ENCODE data around the gene NKX2-2.
"Not testable (repeated sequence)": the region's sequence is repeated elsewhere in the genome, so short reads cannot be mapped to it uniquely, and the experiment has no call there.

GRCh38 chr20:21480144-21480543, 33.7 kb downstream of the NKX2-2 start:
- not testable (repeated sequence) for TF ChIP-seq EZH2 (IDR thresholded peaks at IDR 0.05; ENCODE audit: borderline replicate concordance, low read depth, low read length, severe bottlenecking); CTCF (IDR thresholded peaks at IDR 0.05; ENCODE audit: borderline replicate concordance, extremely low read depth, low read length, poor library complexity, severe bottlenecking)

All from DND-41 (cell line).